Smooth muscle cell (in vitro differentiated cells): ENCODE measurements around the gene PLSCR1. TPM values are rescaled to one million over a fixed set of nuclear protein-coding genes. Genes with fewer than 3 reads are reported as not detected.
A peak's percentile ranks its signal among the peaks of the same experiment; 100 is the strongest.

Experiments
- DNase-seq: peaks from one replicate; lab custom pipeline; 2025; ENCODE audit not compliant: unreplicated experiment; lab: John Stamatoyannopoulos, UW
- H2AFZ ChIP-seq: fragments of 200-600 bp; sonication (generic); 2 replicates; pipeline ENCODE4 v1.6.0; 2016; ENCODE audit warnings: antibody characterized with exemption, low read depth, mild to moderate bottlenecking
- H3F3A ChIP-seq: fragments of 200-600 bp; sonication (generic); 2 replicates; pipeline ENCODE4 v1.6.0; 2017; ENCODE audit warnings: antibody characterized with exemption, low read depth
- H3K27ac ChIP-seq: fragments of 200-600 bp; sonication (generic); 2 replicates; pipeline ENCODE4 v1.5.1; 2016; ENCODE audit warnings: low read depth, mild to moderate bottlenecking
- H3K27me3 ChIP-seq: fragments of 200-600 bp; sonication (generic); 2 replicates; pipeline ENCODE4 v1.6.1; 2016; ENCODE audit warnings: low read depth, mild to moderate bottlenecking
- H3K36me3 ChIP-seq: fragments of 200-600 bp; sonication (generic); 2 replicates; pipeline ENCODE4 v1.5.1; 2016; ENCODE audit warnings: low read depth
- H3K4me1 ChIP-seq: fragments of 200-600 bp; sonication (generic); 2 replicates; pipeline ENCODE4 v1.5.1; 2016; ENCODE audit warnings: low read depth
- H3K4me2 ChIP-seq: fragments of 200-600 bp; sonication (generic); 2 replicates; pipeline ENCODE4 v1.6.0; 2016; ENCODE audit warnings: mild to moderate bottlenecking
- H3K4me3 ChIP-seq: fragments of 200-600 bp; sonication (generic); 2 replicates; pipeline ENCODE4 v1.5.1; 2016; ENCODE audit warnings: mild to moderate bottlenecking
- H3K79me2 ChIP-seq: fragments of 200-600 bp; sonication (generic); 2 replicates; pipeline ENCODE4 v1.6.0; 2016; ENCODE audit warnings: low read depth, mild to moderate bottlenecking
- H3K9ac ChIP-seq: fragments of 200-600 bp; sonication (generic); 2 replicates; pipeline ENCODE4 v1.6.0; 2016; ENCODE audit warnings: low read depth
- H3K9me3 ChIP-seq: fragments of 200-600 bp; sonication (generic); replicated peaks from 2 replicates; pipeline ENCODE4 v1.5.1; 2016; ENCODE audit warnings: low read depth
- H4K20me1 ChIP-seq: fragments of 200-600 bp; sonication (generic); 2 replicates; pipeline ENCODE4 v1.6.0; 2016; ENCODE audit warnings: low read depth
- WGBS: methylation state at CpG from one replicate; pipeline ENCODE4 v1.1.7; 2016; ENCODE audit warnings: low lambda C conversion rate; 5-methylcytosine and 5-hydroxymethylcytosine counted together
- polyA plus RNA-seq: library from polyadenylated mRNA; unstranded; fragments of >200 nt; fragmentation: Nextera tagmentation; extraction: Ambion mirVana; gene quantifications from 2 replicates; pipeline ENCODE4 v1.2.1, GENCODE V29; 2016
- total RNA-seq: library from RNA; depleted of rRNA; stranded (reverse); fragments of >200 nt; gene quantifications from 2 replicates; pipeline ENCODE4 v1.2.3, GENCODE V29; 2014
- TF ChIP-seq, protein P1 (sequence below): fragments of 200-600 bp; sonication (generic); IDR thresholded peaks from 2 replicates; pipeline ENCODE4 v1.5.1; 2017; ENCODE audit warnings: borderline replicate concordance, mild to moderate bottlenecking, antibody characterized with exemption; ENCODE audit not compliant: insufficient read depth, poor library complexity, severe bottlenecking

Gene PLSCR1
- total and polyA plus RNA-seq, 2 experiments from 2014 or later: 21.6 to 36.7 TPM

- Histone ChIP-seq H3K27ac (no peak overlapping the region), H3K4me2 (no peak overlapping the region), H3K79me2 (no peaks in the 10 kb centered on the region), H3K9me3 (no peaks in the 10 kb centered on the region), H3F3A (no peaks in the 10 kb centered on the region), H3K4me1 (no peaks in the 10 kb centered on the region), H3K27me3 (no peaks in the 10 kb centered on the region), H3K9ac (no peak overlapping the region), H3K4me3 (no peak overlapping the region), H2AFZ (no peak overlapping the region), H3K36me3 (no peaks in the 10 kb centered on the region), H4K20me1 (no peaks in the 10 kb centered on the region)
- TF ChIP-seq, protein P1, sequence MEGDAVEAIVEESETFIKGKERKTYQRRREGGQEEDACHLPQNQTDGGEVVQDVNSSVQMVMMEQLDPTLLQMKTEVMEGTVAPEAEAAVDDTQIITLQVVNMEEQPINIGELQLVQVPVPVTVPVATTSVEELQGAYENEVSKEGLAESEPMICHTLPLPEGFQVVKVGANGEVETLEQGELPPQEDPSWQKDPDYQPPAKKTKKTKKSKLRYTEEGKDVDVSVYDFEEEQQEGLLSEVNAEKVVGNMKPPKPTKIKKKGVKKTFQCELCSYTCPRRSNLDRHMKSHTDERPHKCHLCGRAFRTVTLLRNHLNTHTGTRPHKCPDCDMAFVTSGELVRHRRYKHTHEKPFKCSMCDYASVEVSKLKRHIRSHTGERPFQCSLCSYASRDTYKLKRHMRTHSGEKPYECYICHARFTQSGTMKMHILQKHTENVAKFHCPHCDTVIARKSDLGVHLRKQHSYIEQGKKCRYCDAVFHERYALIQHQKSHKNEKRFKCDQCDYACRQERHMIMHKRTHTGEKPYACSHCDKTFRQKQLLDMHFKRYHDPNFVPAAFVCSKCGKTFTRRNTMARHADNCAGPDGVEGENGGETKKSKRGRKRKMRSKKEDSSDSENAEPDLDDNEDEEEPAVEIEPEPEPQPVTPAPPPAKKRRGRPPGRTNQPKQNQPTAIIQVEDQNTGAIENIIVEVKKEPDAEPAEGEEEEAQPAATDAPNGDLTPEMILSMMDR: no peak
- 58% methylated on average over 1 of the region's 1 CpG for WGBS
- no peak for DNase-seq
Observed at GRCh38 chr3:146496251-146496650, 48.2 kb downstream of the PLSCR1 start.

GRCh38 chr3:146493761-146494160, 50.6 kb downstream of the PLSCR1 start:
- Histone ChIP-seq H3F3A (no peaks in the 10 kb centered on the region), H3K4me1 (no peaks in the 10 kb centered on the region), H3K79me2 (no peaks in the 10 kb centered on the region), H2AFZ (no peak overlapping the region), H3K27ac (peak overlapping the region; percentile 43), H3K4me3 (no peak overlapping the region), H3K9ac (no peak overlapping the region), H3K27me3 (no peaks in the 10 kb centered on the region), H3K4me2 (no peak overlapping the region), H4K20me1 (no peaks in the 10 kb centered on the region), H3K9me3 (no peaks in the 10 kb centered on the region), H3K36me3 (no peaks in the 10 kb centered on the region)
- TF ChIP-seq, protein P1: no peak
- DNase-seq: no peak
- 93% methylated on average over 2 of the region's 2 CpGs for WGBS

DNA sequence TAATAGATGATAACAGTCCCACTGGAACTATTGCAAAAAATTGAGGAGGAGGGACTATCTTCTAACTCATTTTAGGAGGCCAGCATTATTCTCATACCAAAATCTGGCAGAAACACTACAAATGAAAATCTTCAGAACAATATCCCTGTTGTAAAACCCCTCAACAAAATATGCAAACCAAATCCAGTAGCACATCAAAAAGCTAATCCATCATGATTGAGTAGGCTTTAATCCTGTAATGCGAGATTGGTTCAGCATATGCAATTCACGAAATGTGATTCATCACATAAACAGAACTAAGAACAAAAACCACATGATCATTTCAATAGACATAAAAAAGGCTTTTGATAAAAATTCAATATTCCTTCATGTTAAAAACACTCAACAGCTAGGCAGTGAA, 51.2 kb downstream of the PLSCR1 start:
- Histone ChIP-seq H3F3A (no peaks in the 10 kb centered on the region), H3K79me2 (no peaks in the 10 kb centered on the region), H3K4me3 (no peak overlapping the region), H3K9me3 (no peaks in the 10 kb centered on the region), H2AFZ (no peak overlapping the region), H4K20me1 (no peaks in the 10 kb centered on the region), H3K4me2 (no peak overlapping the region), H3K27me3 (no peaks in the 10 kb centered on the region), H3K4me1 (no peaks in the 10 kb centered on the region), H3K27ac (peak overlapping the region; percentile 43), H3K36me3 (no peaks in the 10 kb centered on the region), H3K9ac (no peak overlapping the region)
- DNase-seq: no peak
- TF ChIP-seq, protein P1: no peak
- 50% methylated on average over 2 of the region's 2 CpGs for WGBS

- no peak overlapping the region for H3K4me2 ChIP-seq
- H4K20me1 ChIP-seq: no peaks in the 10 kb centered on the region
- 70% methylated on average over 2 of the region's 2 CpGs for WGBS
- H3K9me3 ChIP-seq: no peaks in the 10 kb centered on the region
- H3K4me1 ChIP-seq: no peaks in the 10 kb centered on the region
- no peaks in the 10 kb centered on the region for H3K27me3 ChIP-seq
- no peak overlapping the region for H3K27ac ChIP-seq
- H3K9ac ChIP-seq: no peak overlapping the region
- no peaks in the 10 kb centered on the region for H3F3A ChIP-seq
- TF ChIP-seq, protein P1: no peak
- H2AFZ ChIP-seq: no peak overlapping the region
- no peak for DNase-seq
- no peaks in the 10 kb centered on the region for H3K36me3 ChIP-seq
- H3K4me3 ChIP-seq: no peak overlapping the region
- H3K79me2 ChIP-seq: no peaks in the 10 kb centered on the region
Observed at GRCh38 chr3:146491303-146491702, 53.1 kb downstream of the PLSCR1 start.
